Pancreas (tissue), 10 donors: ENCODE results near the gene CETN1. TPM values are rescaled to one million over a fixed set of nuclear protein-coding genes. Genes with fewer than 3 reads are reported as not detected.

Experiments used
- ATAC-seq, 4 donors: fragments of 200-7000 bp; cut with Tn5 transposase; one replicate each; pipeline versions ENCODE4 v1.8.0 to v1.9.1; 2020; ENCODE audit warnings: mild to moderate bottlenecking in 4 of 4, moderate library complexity in 4 of 4
- DNase-seq, 6 donors: peaks; one replicate each; pipeline ENCODE4 v3.0.0-alpha.2; 2020
- FAIRE-seq: peaks from 2 replicates; lab custom pipeline; 2012; peaks lifted over from hg19 to GRCh38; lab: Jason Lieb, UNC
- H3K27ac ChIP-seq, 4 donors: fragments of 200-600 bp; sonication (generic); 1 replicate in 3 of 4; 2 replicates in 1 of 4; pipeline versions ENCODE4 v1.5.0 to v1.8.0; 2020
- H3K27me3 ChIP-seq, 4 donors: fragments of 200-600 bp; one replicate each; pipeline ENCODE4 v1.8.0; 2021
- H3K36me3 ChIP-seq, 3 donors: fragments of 200-600 bp; sonication (generic) in 1 of 3; one replicate each; pipeline versions ENCODE4 v1.5.0 to v1.8.0; 2020 to 2021
- H3K4me1 ChIP-seq, 3 donors: fragments of 200-600 bp; one replicate each; pipeline ENCODE4 v1.8.0; 2021
- H3K4me3 ChIP-seq, 4 donors: fragments of 200-600 bp; sonication (generic) in 2 of 4; one replicate each; pipeline versions ENCODE4 v1.5.0 to v1.8.0; 2020 to 2021
- H3K9me3 ChIP-seq, 4 donors: fragments of 200-600 bp; one replicate each; pipeline ENCODE4 v1.8.0; 2021
- CTCF ChIP-seq, 4 donors: fragments of 200-600 bp; sonication (generic) in 3 of 4; IDR thresholded peaks; one replicate each; pipeline versions ENCODE4 v1.5.0 to v1.8.0; 2021; ENCODE audit warnings: antibody characterized with exemption in 4 of 4
- WGBS, 2 donors: extraction: QIAGEN DNeasy Blood & Tissue Kit; methylation state at CpG; one replicate each; pipeline ENCODE4 v1.1.7; 2013; 5-methylcytosine and 5-hydroxymethylcytosine counted together
- intact Hi-C, 3 donors: fragments of 100-400 bp; cut with DNase I; formaldehyde crosslinking; loops; one replicate each; pipeline versions ENCODE4 v1.11.1 to v1.14.2; 2022
- polyA plus RNA-seq, 2 donors: library from polyadenylated mRNA; stranded (reverse); fragments of 200-250 nt; gene quantifications; one replicate each; pipeline ENCODE4 v1.2.3, GENCODE V29; 2013
- total RNA-seq, 6 donors: library from RNA; stranded (reverse); fragmentation: NEBNext Ultra II Directional in 4 of 6; extraction: Animal tissue kit (Norgen Biotek cat#: 25700) in 4 of 6; gene quantifications; one replicate each; pipeline versions ENCODE4 v1.2.1 to v1.2.4, GENCODE V29; 2021 to 2023
- donor health status: healthy with polysubstance abuse.
- donor health status: DM: no; HTN: no; CAD: no; lungs with moderate emphysema.
- donor health status: DM: no; HTN: no; CAD: no.
- donor health status: control.
- donor health status: control.
- donor health status: Bipolar disorder and iron deficiency.
- donor health status: DM: yes; HTN: yes; CAD: no.
- donor health status: DM: no; HTN: no; CAD: no.
- donor health status: DM: no; HTN: no; CAD: no.
- donor health status: DM: yes; HTN: yes; CAD: no.

Gene CETN1
- total and polyA plus RNA-seq, 8 donors, result not detected

GRCh38 chr18:574865-575645 is 5.1 kb upstream of the CETN1 start:
- Histone ChIP-seq H3K27me3 (no peaks in the 10 kb centered on the region), H3K4me3 (no peak overlapping the region), H3K36me3 (no peaks in the 10 kb centered on the region), H3K27ac (no peak overlapping the region), H3K4me1 (no peaks in the 10 kb centered on the region), H3K9me3 (no peaks in the 10 kb centered on the region)
- DNase-seq (no peak), FAIRE-seq (no peak), ATAC-seq (no peak)
- 53 to 62% methylated on average over 5 of the region's 5 CpGs for WGBS, 2 donors
- TF ChIP-seq CTCF (IDR thresholded peaks at IDR 0.05), result no peak
- intact Hi-C loops, result no loop called here

- WGBS, 2 donors, result 86 to 88% methylated on average over 9 of the region's 9 CpGs
- intact Hi-C loops, result no loop called here
- Histone ChIP-seq H3K4me3 (no peak overlapping the region), H3K4me1 (no peaks in the 10 kb centered on the region), H3K27ac (no peak overlapping the region), H3K36me3 (no peaks in the 10 kb centered on the region), H3K9me3 (no peaks in the 10 kb centered on the region), H3K27me3 (no peaks in the 10 kb centered on the region)
- FAIRE-seq (no peak), ATAC-seq (no peak), DNase-seq (no peak)
- no peak for TF ChIP-seq CTCF (IDR thresholded peaks at IDR 0.05)
Observed at GRCh38 chr18:576924-577323, 3.3 kb upstream of the CETN1 start.

- DNase-seq, result no peak
- H3K36me3 ChIP-seq, result no peaks in the 10 kb centered on the region
- intact Hi-C loops, result no loop called here
- H3K4me1 ChIP-seq, result no peaks in the 10 kb centered on the region
- 69 to 72% methylated on average over 4 of the region's 4 CpGs for WGBS, 2 donors
- no peaks in the 10 kb centered on the region for H3K9me3 ChIP-seq
- no peak overlapping the region for H3K27ac ChIP-seq
- no peak for ATAC-seq
- H3K27me3 ChIP-seq, result no peaks in the 10 kb centered on the region
- FAIRE-seq, result no peak
- TF ChIP-seq CTCF (IDR thresholded peaks at IDR 0.05), result no peak
- H3K4me3 ChIP-seq, result no peak overlapping the region
Observed at GRCh38 chr18:577643-578375, 2.4 kb upstream of the CETN1 start.

- no peaks in the 10 kb centered on the region for H3K27me3 ChIP-seq
- no peak for TF ChIP-seq CTCF (IDR thresholded peaks at IDR 0.05)
- intact Hi-C loops, result no loop called here
- H3K27ac ChIP-seq, result no peak overlapping the region
- H3K4me3 ChIP-seq, result no peak overlapping the region
- 91 to 93% methylated on average over 1 of the region's 1 CpG for WGBS, 2 donors
- H3K4me1 ChIP-seq, result no peaks in the 10 kb centered on the region
- DNase-seq (no peak), ATAC-seq (no peak), FAIRE-seq (no peak)
- no peaks in the 10 kb centered on the region for H3K36me3 ChIP-seq
- H3K9me3 ChIP-seq, result no peaks in the 10 kb centered on the region
Observed at GRCh38 chr18:579238-579637, 942 bp upstream of the CETN1 start.

- DNase-seq (no peak), FAIRE-seq (no peak), ATAC-seq (no peak)
- H3K4me1 ChIP-seq, result no peaks in the 10 kb centered on the region
- no peaks in the 10 kb centered on the region for H3K9me3 ChIP-seq
- TF ChIP-seq CTCF (IDR thresholded peaks at IDR 0.05), result no peak
- no peak overlapping the region for H3K27ac ChIP-seq
- no peak overlapping the region for H3K4me3 ChIP-seq
- H3K36me3 ChIP-seq, result no peaks in the 10 kb centered on the region
- H3K27me3 ChIP-seq, result no peaks in the 10 kb centered on the region
- 83 to 87% methylated on average over 3 of the region's 3 CpGs for WGBS, 2 donors
- intact Hi-C loops, result no loop called here
Observed at GRCh38 chr18:581096-581495, 916 bp downstream of the CETN1 start.
